ENCODE data around the gene SIPA1L3. TPM values are rescaled to one million over a fixed set of nuclear protein-coding genes. Genes with fewer than 3 reads are reported as not detected.

Gene SIPA1L3
- polyA plus RNA-seq, 1 of the 3 experiments (the other 2 are of a cell fraction) = 11.6 TPM

GRCh38 chr19:38201731-38202130 is 294.7 kb downstream of the SIPA1L3 start (continued):
- TF ChIP-seq USF1 (IDR thresholded peaks at IDR 0.05; ENCODE audit: borderline replicate concordance, low read depth) (no peak), EP300 (IDR thresholded peaks at IDR 0.05; ENCODE audit: borderline replicate concordance in 1 of 2, low read depth in 1 of 2, low read length in 1 of 2) (no peak), FOXJ3 (CRISPR knock-in tag; IDR thresholded peaks at IDR 0.05) (no peak), EZH2phosphoT487 (IDR thresholded peaks at IDR 0.05; ENCODE audit: borderline replicate concordance, low read depth) (no peak)

GRCh38 chr19:38202504-38202903 is 295.5 kb downstream of the SIPA1L3 start:
- Histone ChIP-seq H2AFZ (ENCODE audit: low read depth) (no peak overlapping the region), H3K27me3 (ENCODE audit: insufficient read depth) (no peaks in the 10 kb centered on the region), H3K4me1 (ENCODE audit: control insufficient read depth in 1 of 2, insufficient read depth in 2 of 2, low read depth in 1 of 2, low read length in 1 of 2) (no peaks in the 10 kb centered on the region; a peak in 1 of 4 replicates), H3K9me2 (no peaks in the 10 kb centered on the region), H3K27ac (ENCODE audit: low read depth in 2 of 2, low read length in 1 of 2) (no peak overlapping the region), H3K36me3 (replicated peaks in 1 of 2; ENCODE audit: control insufficient read depth in 1 of 2, insufficient read depth in 2 of 2, low read length in 1 of 2) (peaks cover 4 to 28% of the 10 kb centered on the region in 2 experiments), H3K9me3 (no peaks in the 10 kb centered on the region), H3K79me2 (ENCODE audit: insufficient read depth) (no peaks in the 10 kb centered on the region), H4K20me1 (ENCODE audit: insufficient read depth) (no peaks in the 10 kb centered on the region), H3F3A (replicated peaks; ENCODE audit: insufficient read depth) (no peaks in the 10 kb centered on the region), H3K4me3 (ENCODE audit: low read depth in 2 of 2, low read length in 1 of 2) (no peak overlapping the region), H3K9ac (no peak overlapping the region), H3K4me2 (no peak overlapping the region)
- CTCF ChIA-PET = no interaction called here
- no peak for TF ChIP-seq USF2 (IDR thresholded peaks at IDR 0.05; ENCODE audit: borderline replicate concordance, low read depth, low read length)
- no peak for TF ChIP-seq RFX5 (IDR thresholded peaks at IDR 0.05; ENCODE audit: low read length)
- TF ChIP-seq JUND (IDR thresholded peaks at IDR 0.05) = no peak
- no peak for TF ChIP-seq TEAD4 (IDR thresholded peaks at IDR 0.05; ENCODE audit: borderline replicate concordance, insufficient read depth)
- no peak for TF ChIP-seq MXI1 (IDR thresholded peaks at IDR 0.05; ENCODE audit: low read depth, low read length)
- TF ChIP-seq SIN3A (IDR thresholded peaks at IDR 0.05; ENCODE audit: borderline replicate concordance, low read depth, low read length) = no peak
- no peak for TF ChIP-seq TAF1 (IDR thresholded peaks at IDR 0.05; ENCODE audit: borderline replicate concordance, low read depth, low read length)
- no peak for TF ChIP-seq GATA2 (CRISPR knock-in tag; IDR thresholded peaks at IDR 0.05)
- TF ChIP-seq POLR2AphosphoS5 (IDR thresholded peaks at IDR 0.05; ENCODE audit: low read depth, low read length) = no peak
- TF ChIP-seq CHD2 (IDR thresholded peaks at IDR 0.05; ENCODE audit: low read length, partially characterized antibody) = no peak
- no peak for TF ChIP-seq ELF1 (IDR thresholded peaks at IDR 0.05)
- no peak for TF ChIP-seq EZH2phosphoT487 (IDR thresholded peaks at IDR 0.05; ENCODE audit: borderline replicate concordance, low read depth)
- no peak for TF ChIP-seq FOXM1 (IDR thresholded peaks at IDR 0.05; ENCODE audit: low read depth)
- no peak for TF ChIP-seq IRF3 (IDR thresholded peaks at IDR 0.05; ENCODE audit: low read depth, low read length)
- no peak for DNase-seq
- POLR2A ChIA-PET = no interaction called here
- 93% methylated on average over 14 of the region's 14 CpGs for WGBS (ENCODE audit: low lambda C conversion rate)

Measured in SK-N-SH (cell line).